K562 (cell line): ENCODE results near the gene RXYLT1. TPM values are rescaled to one million over a fixed set of nuclear protein-coding genes. Genes with fewer than 3 reads are reported as not detected.

ENCODE experiments used
- ATAC-seq: fragments of 200-7000 bp; cut with Tn5 transposase; 3 replicates; pipeline ENCODE4 v1.9.1; 2020; ENCODE audit warnings: moderate library complexity
- BruUV-seq: library from RNA; stranded (reverse); fragments of 400-500 nt; replicated peaks from 2 replicates; lab custom pipeline; 2021; lab: Mats Ljungman, UMichigan
- CTCF ChIA-PET: fragments of 300-600 bp; formaldehyde crosslinking; extraction: SDS; loops from one replicate; lab custom pipeline; 2021; ENCODE audit warnings: low intra/inter-chr PET ratio; lab: Yijun Ruan, JAX
- POLR2A ChIA-PET: fragments of 300-600, 350-650 bp; sonication (Branson Sonifier 250); formaldehyde crosslinking; extraction: SDS; loops from one replicate; lab custom pipeline; 2021; ENCODE audit warnings: antibody characterized with exemption, inconsistent platforms; lab: Yijun Ruan, JAX
- DNase-seq, 4 experiments: peaks; one replicate each; pipeline versions ENCODE4 v3.0.0 to v3.0.0-alpha.2; 2011 to 2018; ENCODE audit warnings: low spot score in 3 of 4, mixed read lengths in 3 of 4; ENCODE audit errors: extremely low read depth in 1 of 4
- FAIRE-seq: peaks from 2 replicates; lab custom pipeline; 2011; peaks lifted over from hg19 to GRCh38; lab: Jason Lieb, UNC
- H2AFZ ChIP-seq: 2 replicates; pipeline ENCODE4 v1.6.0; 2011; ENCODE audit warnings: low read depth, low read length, control low read depth, inconsistent platforms
- H3K27ac ChIP-seq: fragments of 200-600 bp; 3 replicates; pipeline ENCODE4 v1.8.0; 2011; ENCODE audit warnings: low read depth, mild to moderate bottlenecking, control low read depth, inconsistent platforms, low read length, moderate library complexity, mixed read lengths; ENCODE audit errors: extremely low read depth
- H3K27me3 ChIP-seq, 2 experiments: fragments of 300-600 bp in 1 of 2; 2 replicates in 1 of 2; 3 replicates in 1 of 2; pipeline versions ENCODE4 v1.6.0 to v1.8.0; 2011; ENCODE audit warnings: inconsistent platforms in 2 of 2, low read length in 2 of 2, mild to moderate bottlenecking in 1 of 2, mixed read lengths in 1 of 2, moderate library complexity in 1 of 2; ENCODE audit not compliant: control insufficient read depth in 2 of 2, insufficient read depth in 2 of 2
- H3K36me3 ChIP-seq: fragments of 300-600 bp; 3 replicates; pipeline ENCODE4 v1.8.0; 2011; ENCODE audit warnings: mild to moderate bottlenecking, low read length, inconsistent platforms; ENCODE audit not compliant: control insufficient read depth, insufficient read depth
- H3K4me1 ChIP-seq, 2 experiments: fragments of 200-600 bp in 1 of 2; replicated peaks in 1 of 2; 2 replicates in 1 of 2; 3 replicates in 1 of 2; pipeline versions ENCODE4 v1.5.1 to v1.8.0; 2011; ENCODE audit warnings: inconsistent platforms in 2 of 2, low read length in 2 of 2, mild to moderate bottlenecking in 1 of 2, mixed read lengths in 1 of 2, moderate library complexity in 1 of 2; ENCODE audit not compliant: control insufficient read depth in 2 of 2, insufficient read depth in 2 of 2
- H3K4me2 ChIP-seq: 2 replicates; pipeline ENCODE4 v1.6.1; 2011; ENCODE audit warnings: low read length, control low read depth, inconsistent platforms, mixed read lengths; ENCODE audit not compliant: insufficient read depth
- H3K4me3 ChIP-seq: fragments of 200-600 bp; sonication (generic), shearing (Covaris generic); 2 replicates; pipeline ENCODE4 v1.5.1; 2016; ENCODE audit warnings: control low read depth, inconsistent platforms
- H3K79me2 ChIP-seq: fragments of 200-600 bp; 3 replicates; pipeline ENCODE4 v1.8.0; 2011; ENCODE audit warnings: low read length, inconsistent platforms; ENCODE audit not compliant: control insufficient read depth, insufficient read depth
- H3K9ac ChIP-seq, 2 experiments: 2 replicates each; pipeline versions ENCODE4 v1.6.0 to v1.6.1; 2011; ENCODE audit warnings: low read depth in 2 of 2, low read length in 2 of 2, control low read depth in 1 of 2, inconsistent platforms in 1 of 2, mild to moderate bottlenecking in 1 of 2, mixed read lengths in 1 of 2; ENCODE audit not compliant: insufficient read depth in 1 of 2
- H3K9me1 ChIP-seq: one replicate; pipeline ENCODE4 v1.6.0; 2011; ENCODE audit warnings: inconsistent platforms, mild to moderate bottlenecking, low read length, moderate library complexity; ENCODE audit not compliant: control insufficient read depth, insufficient read depth
- H3K9me3 ChIP-seq: replicated peaks from 2 replicates; pipeline ENCODE4 v1.5.1; 2011; ENCODE audit warnings: low read depth, low read length, inconsistent platforms; ENCODE audit not compliant: control insufficient read depth, insufficient read depth
- H4K20me1 ChIP-seq: replicated peaks from 2 replicates; pipeline ENCODE4 v1.6.1; 2011; ENCODE audit warnings: low read length, inconsistent platforms, mixed read lengths; ENCODE audit not compliant: control insufficient read depth, insufficient read depth
- BRD9 ChIP-seq: fragments of 450-650 bp; IDR thresholded peaks from 2 replicates; pipeline ENCODE4 v1.6.1; 2018; ENCODE audit warnings: low read depth; ENCODE audit not compliant: partially characterized antibody
- CAMTA2 ChIP-seq: fragments of 250-450 bp; sonication (Bioruptor Pico); conservative IDR thresholded peaks from 2 replicates; pipeline ENCODE4 v1.5.1; 2022
- KLF13 ChIP-seq: fragments of 450-650 bp; IDR thresholded peaks from 2 replicates; pipeline ENCODE4 v1.6.1; 2016; ENCODE audit warnings: missing genetic modification characterization, low read depth, mild to moderate bottlenecking, missing compliant biosample characterization, moderate library complexity, borderline replicate concordance
- KLF16 ChIP-seq: IDR thresholded peaks from 2 replicates; pipeline ENCODE4 v1.6.1; 2016; ENCODE audit warnings: antibody characterized with exemption
- NONO ChIP-seq, 2 experiments: fragments of 200-400 bp in 1 of 2; fragments of 450-650 bp in 1 of 2; formaldehyde crosslinking in 1 of 2; IDR thresholded peaks; 2 replicates each; pipeline ENCODE4 v1.6.1; 2017; ENCODE audit warnings: low read depth in 2 of 2, mild to moderate bottlenecking in 2 of 2, moderate library complexity in 2 of 2, low read length in 1 of 2
- WGBS: fragments of 100-300 bp; shearing (Covaris generic); methylation state at CpG from one replicate; pipeline ENCODE4 v1.1.6; 2016; ENCODE audit warnings: low coverage, mixed read lengths; ENCODE audit not compliant: insufficient coverage; ENCODE audit errors: missing lambda C conversion rate; 5-methylcytosine and 5-hydroxymethylcytosine counted together
- in situ Hi-C: fragments of 300-500 bp; cut with MboI; formaldehyde crosslinking; loops from 4 replicates; pipeline ENCODE4 v1.15.0; 2018; ENCODE audit warnings: inconsistent platforms, mixed read lengths
- intact Hi-C: fragments of 100-400 bp; cut with micrococcal nuclease; formaldehyde crosslinking; loops from 2 replicates; pipeline ENCODE4 v1.14.2; 2022
- polyA plus RNA-seq, 8 experiments: library from polyadenylated mRNA; depleted of rRNA in 4 of 8; stranded (reverse) in 5 of 8; unstranded in 3 of 8; fragments of >200 nt; fragmentation: Nextera tagmentation in 2 of 8; fragmentation: Illumina TruSeq in 1 of 8; extraction: Ambion mirVana in 2 of 8; extraction: Trizol in 1 of 8; gene quantifications; 2 replicates each; pipeline versions ENCODE4 v1.2.1 to v1.2.3, GENCODE V29; 2011 to 2014; ENCODE audit warnings: inconsistent platforms in 1 of 8, missing spikeins in 1 of 8
- total RNA-seq, 7 experiments: library from RNA; depleted of rRNA in 6 of 7; stranded (reverse); fragments of >200 nt in 6 of 7; fragmentation: Illumina TruSeq in 2 of 7; extraction: Trizol in 2 of 7; gene quantifications; 2 replicates each; pipeline versions ENCODE4 v1.2.1 to v1.2.3, GENCODE V29; 2011 to 2021; ENCODE audit warnings: low replicate concordance in 1 of 7

RXYLT1 gene
- total and polyA plus RNA-seq, 9 of the 15 experiments (the other 6 are each of a cell fraction or from before 2014, with no cell fraction given): 6.7 to 26.5 (median 20.9) TPM

GRCh38 chr12:63822352-63822751 is 42.6 kb downstream of the RXYLT1 start (continued):
- no peak for TF ChIP-seq KLF13

GRCh38 chr12:63823040-63823439 is 43.3 kb downstream of the RXYLT1 start:
- CTCF ChIA-PET: no interaction called here
- H3K4me2 ChIP-seq: no peak overlapping the region
- peaks cover 0 to 5% of the 10 kb centered on the region in 2 experiments; a peak in 1 of 5 replicates for H3K4me1 ChIP-seq
- no peak for TF ChIP-seq NONO (IDR thresholded peaks at IDR 0.05; ENCODE audit: low read depth in 2 of 2, low read length in 1 of 2)
- TF ChIP-seq BRD9: no peak
- TF ChIP-seq KLF16: no peak
- no peak for TF ChIP-seq CAMTA2
- peaks cover 4 to 19% of the 10 kb centered on the region in 2 experiments; a peak in 4 of 5 replicates for H3K27me3 ChIP-seq
- no peak overlapping the region for H3K27ac ChIP-seq
- BruUV-seq: no TSS peak
- no peak overlapping the region for H3K9ac ChIP-seq
- WGBS: 1% methylated on average over 6 of the region's 6 CpGs
- no peaks in the 10 kb centered on the region for H3K79me2 ChIP-seq
- no peaks in the 10 kb centered on the region for H3K9me3 ChIP-seq
- no peaks in the 10 kb centered on the region for H3K36me3 ChIP-seq
- H4K20me1 ChIP-seq: no peaks in the 10 kb centered on the region
- in situ Hi-C loops: loop anchor here (25.0 kb wide), 1 partner anchor 411 kb away; no protein-coding TSS in a partner anchor
- POLR2A ChIA-PET: interaction anchor here (0.6 kb wide), 1 partner anchor 19 kb away, joined by 3 read pairs; no protein-coding TSS in a partner anchor
- no peak overlapping the region for H3K4me3 ChIP-seq
- ATAC-seq (no peak), FAIRE-seq (no peak), DNase-seq (no peak)
- H2AFZ ChIP-seq: no peak overlapping the region
- H3K9me1 ChIP-seq: no peaks in the 10 kb centered on the region
- intact Hi-C loops: no loop called here
